H1 (cell line): ENCODE results near the gene MAP3K10. TPM values are rescaled to one million over a fixed set of nuclear protein-coding genes. Genes with fewer than 3 reads are reported as not detected.

Experiments used
- CTCF ChIA-PET: fragments of 300-600 bp; sonication (Branson Sonifier 250); formaldehyde crosslinking; loops from one replicate; lab custom pipeline; 2021; ENCODE audit not compliant: partially characterized antibody; lab: Charles Lee
- POLR2A ChIA-PET: fragments of 300-600 bp; sonication (Branson Sonifier 250); formaldehyde crosslinking; loops from one replicate; lab custom pipeline; 2021; ENCODE audit warnings: inconsistent platforms; ENCODE audit not compliant: partially characterized antibody; lab: Charles Lee
- DNase-seq, 2 experiments: peaks; one replicate each; pipeline versions ENCODE4 v3.0.0 to v3.0.0-alpha.2; 2010 to 2022; ENCODE audit warnings: low spot score in 2 of 2, low read depth in 1 of 2, mixed read lengths in 1 of 2
- FAIRE-seq: peaks from 2 replicates; lab custom pipeline; 2011; peaks lifted over from hg19 to GRCh38; lab: Jason Lieb, UNC
- H2AFZ ChIP-seq: 2 replicates; pipeline ENCODE4 v1.8.1; 2012; ENCODE audit warnings: low read length, inconsistent platforms
- H2AK5ac ChIP-seq: 2 replicates; pipeline ENCODE4 v1.6.1; 2013; ENCODE audit warnings: low read depth, low read length
- H2BK120ac ChIP-seq: replicated peaks from 2 replicates; pipeline ENCODE3; 2013; ENCODE audit warnings: low read depth, low read length, inconsistent platforms
- H2BK12ac ChIP-seq: 2 replicates; pipeline ENCODE4 v1.6.1; 2013; ENCODE audit warnings: low read depth, low read length
- H2BK15ac ChIP-seq: 2 replicates; pipeline ENCODE4 v1.6.1; 2013; ENCODE audit warnings: low read length
- H2BK20ac ChIP-seq: 2 replicates; pipeline ENCODE4 v1.6.1; 2013; ENCODE audit warnings: low read length
- H2BK5ac ChIP-seq: 2 replicates; pipeline ENCODE4 v1.6.1; 2013; ENCODE audit warnings: low read depth, low read length
- H3K14ac ChIP-seq: 2 replicates; pipeline ENCODE4 v1.6.1; 2013; ENCODE audit warnings: inconsistent platforms; ENCODE audit not compliant: insufficient read length
- H3K18ac ChIP-seq: 2 replicates; pipeline ENCODE4 v1.6.1; 2013; ENCODE audit warnings: low read length; ENCODE audit errors: extremely low read depth
- H3K23ac ChIP-seq: 2 replicates; pipeline ENCODE4 v1.6.1; 2013; ENCODE audit warnings: inconsistent platforms; ENCODE audit not compliant: insufficient read length
- H3K23me2 ChIP-seq: 2 replicates; pipeline ENCODE4 v1.6.1; 2013; ENCODE audit warnings: low read depth, low read length
- H3K27ac ChIP-seq: 2 replicates; pipeline ENCODE4 v1.6.1; 2011; ENCODE audit warnings: low read depth, low read length, inconsistent platforms
- H3K27me3 ChIP-seq, 4 experiments: replicated peaks in 1 of 4; 1 replicate in 1 of 4; 2 replicates in 3 of 4; pipeline versions ENCODE4 v1.6.1 to v1.8.1; 2011 to 2013; ENCODE audit warnings: low read length in 3 of 4, mild to moderate bottlenecking in 3 of 4, inconsistent platforms in 2 of 4, mixed read lengths in 2 of 4, moderate library complexity in 1 of 4; ENCODE audit not compliant: control insufficient read depth in 3 of 4, insufficient read depth in 3 of 4; ENCODE audit errors: extremely low read depth in 1 of 4
- H3K36me3 ChIP-seq, 4 experiments: 2 replicates each; pipeline versions ENCODE4 v1.6.1 to v1.8.1; 2011 to 2013; ENCODE audit warnings: mild to moderate bottlenecking in 4 of 4, low read length in 3 of 4, moderate library complexity in 2 of 4, control low read depth in 1 of 4, inconsistent platforms in 1 of 4; ENCODE audit not compliant: insufficient read depth in 4 of 4, control insufficient read depth in 2 of 4
- H3K4ac ChIP-seq: replicated peaks from 2 replicates; pipeline ENCODE3; 2013; ENCODE audit warnings: low read length, low read depth, mixed read lengths, inconsistent platforms; ENCODE audit not compliant: insufficient read length
- H3K4me1 ChIP-seq, 4 experiments: replicated peaks in 1 of 4; 1 replicate in 1 of 4; 2 replicates in 3 of 4; pipeline versions ENCODE4 v1.6.1 to v1.8.1; 2011 to 2013; ENCODE audit warnings: low read length in 3 of 4, inconsistent platforms in 2 of 4, mixed read lengths in 1 of 4; ENCODE audit not compliant: insufficient read depth in 4 of 4, control insufficient read depth in 3 of 4
- H3K4me2 ChIP-seq, 2 experiments: 2 replicates each; pipeline versions ENCODE4 v1.6.1 to v1.8.1; 2011 to 2013; ENCODE audit warnings: low read depth in 2 of 2, low read length in 2 of 2, control low read depth in 1 of 2, inconsistent platforms in 1 of 2, mild to moderate bottlenecking in 1 of 2; ENCODE audit not compliant: insufficient read depth in 1 of 2
- H3K4me3 ChIP-seq, 4 experiments: fragments of 200-600, 300-600 bp in 1 of 4; sonication (generic), shearing (Covaris generic), sonication (Bioruptor Twin) in 1 of 4; 2 replicates each; pipeline versions ENCODE4 v1.5.1 to v1.8.1; 2011 to 2016; ENCODE audit warnings: low read length in 4 of 4, low read depth in 3 of 4, control low read depth in 2 of 4, inconsistent platforms in 2 of 4, mild to moderate bottlenecking in 2 of 4, mixed read lengths in 1 of 4, moderate library complexity in 1 of 4; ENCODE audit not compliant: insufficient read depth in 2 of 4; ENCODE audit errors: extremely low read depth in 1 of 4
- H3K56ac ChIP-seq: replicated peaks from 2 replicates; pipeline ENCODE3; 2013; ENCODE audit warnings: low read depth, mild to moderate bottlenecking, mixed read lengths, low read length, inconsistent platforms; ENCODE audit not compliant: insufficient read length
- H3K79me1 ChIP-seq: 2 replicates; pipeline ENCODE4 v1.6.1; 2013; ENCODE audit warnings: low read depth, low read length, control low read depth
- H3K79me2 ChIP-seq, 2 experiments: 2 replicates each; pipeline versions ENCODE4 v1.6.1 to v1.8.1; 2012 to 2013; ENCODE audit warnings: low read length in 2 of 2, mild to moderate bottlenecking in 2 of 2, inconsistent platforms in 1 of 2; ENCODE audit not compliant: insufficient read depth in 2 of 2, control insufficient read depth in 1 of 2
- H3K9ac ChIP-seq, 4 experiments: replicated peaks in 1 of 4; 1 replicate in 1 of 4; 2 replicates in 3 of 4; pipeline versions ENCODE4 v1.6.1 to v1.8.1; 2011 to 2013; ENCODE audit warnings: low read depth in 3 of 4, low read length in 3 of 4, control low read depth in 2 of 4, mild to moderate bottlenecking in 2 of 4, moderate library complexity in 2 of 4, inconsistent platforms in 1 of 4; ENCODE audit errors: extremely low read depth in 1 of 4
- H3K9me3 ChIP-seq, 2 experiments: 2 replicates each; pipeline versions ENCODE4 v1.6.1 to v1.8.1; 2012 to 2013; ENCODE audit warnings: mild to moderate bottlenecking in 2 of 2, moderate library complexity in 2 of 2, control low read depth in 1 of 2, inconsistent platforms in 1 of 2, low read depth in 1 of 2, low read length in 1 of 2, mixed read lengths in 1 of 2; ENCODE audit not compliant: insufficient read depth in 2 of 2
- H4K20me1 ChIP-seq, 2 experiments: replicated peaks in 1 of 2; 2 replicates each; pipeline versions ENCODE3 to v1.8.1; 2011 to 2013; ENCODE audit warnings: inconsistent platforms in 2 of 2, low read length in 2 of 2, mild to moderate bottlenecking in 1 of 2; ENCODE audit not compliant: insufficient read depth in 2 of 2, control insufficient read depth in 1 of 2
- H4K5ac ChIP-seq: 2 replicates; pipeline ENCODE4 v1.6.1; 2013; ENCODE audit warnings: low read length, low read depth, mixed read lengths, inconsistent platforms; ENCODE audit not compliant: insufficient read length
- H4K8ac ChIP-seq: 2 replicates; pipeline ENCODE4 v1.8.0; 2013; ENCODE audit warnings: mild to moderate bottlenecking, moderate library complexity, low read length, inconsistent platforms; ENCODE audit not compliant: insufficient read depth; ENCODE audit errors: extremely low read depth
- H4K91ac ChIP-seq: replicated peaks from 2 replicates; pipeline ENCODE3; 2013; ENCODE audit warnings: low read length, mixed read lengths, inconsistent platforms; ENCODE audit not compliant: insufficient read length
- BCL11A ChIP-seq, 2 experiments: IDR thresholded peaks; one replicate each; pipeline ENCODE4 v1.6.1; 2011; ENCODE audit warnings: low read depth in 2 of 2, low read length in 2 of 2, mild to moderate bottlenecking in 2 of 2
- CBX5 ChIP-seq: fragments of 300-800, 300-1000 bp; sonication (generic); IDR thresholded peaks from 2 replicates; pipeline ENCODE4 v1.7.1; 2016; ENCODE audit warnings: antibody characterized with exemption, low read length, low read depth
- CHD1 ChIP-seq: IDR thresholded peaks from 2 replicates; pipeline ENCODE4 v1.6.1; 2012; ENCODE audit warnings: low read depth, low read length, improper control_type of control experiment
- EGR1 ChIP-seq: IDR thresholded peaks from 2 replicates; pipeline ENCODE4 v1.6.1; 2011; ENCODE audit warnings: low read depth, low read length, borderline replicate concordance
- GTF2F1 ChIP-seq: IDR thresholded peaks from 2 replicates; pipeline ENCODE4 v1.6.1; 2012; ENCODE audit warnings: low read depth, low read length, improper control_type of control experiment, borderline replicate concordance
- HDAC6 ChIP-seq: IDR thresholded peaks from one replicate; pipeline ENCODE4 v1.7.1; 2012; ENCODE audit warnings: low read depth, mild to moderate bottlenecking, inconsistent platforms, low read length, moderate library complexity
- KDM4A ChIP-seq: IDR thresholded peaks from one replicate; pipeline ENCODE4 v1.7.1; 2012; ENCODE audit warnings: low read depth, mild to moderate bottlenecking, moderate library complexity, low read length, inconsistent platforms; ENCODE audit not compliant: severe bottlenecking
- NRF1 ChIP-seq: IDR thresholded peaks from 2 replicates; pipeline ENCODE4 v1.6.1; 2011; ENCODE audit warnings: mild to moderate bottlenecking, low read depth, low read length, improper control_type of control experiment
- WGBS, 2 experiments: shearing (Covaris generic) in 1 of 2; methylation state at CpG; one replicate each; pipeline versions ENCODE4 v1.1.6 to v1.1.7; 2013 to 2015; ENCODE audit warnings: low lambda C conversion rate in 2 of 2, mixed read lengths in 2 of 2, inconsistent platforms in 1 of 2, low coverage in 1 of 2, missing lambda C conversion rate in 1 of 2; ENCODE audit not compliant: insufficient replicate concordance in 2 of 2, insufficient coverage in 1 of 2, insufficient read length in 1 of 2; ENCODE audit errors: extremely low coverage in 1 of 2, missing lambda C conversion rate in 1 of 2; 5-methylcytosine and 5-hydroxymethylcytosine counted together
- polyA plus RNA-seq, 7 experiments: library from polyadenylated mRNA; depleted of rRNA in 3 of 7; stranded (reverse) in 5 of 7; unstranded in 2 of 7; fragments of >200 nt in 5 of 7; fragments of 200-250 nt in 2 of 7; gene quantifications; 1 replicate in 5 of 7; 2 replicates in 1 of 7; 4 replicates in 1 of 7; pipeline versions ENCODE4 v1.2.1 to v1.2.3, GENCODE V29; 2011 to 2013; ENCODE audit warnings: missing spikeins in 2 of 7, mixed read lengths in 2 of 7
- total RNA-seq: library from RNA; stranded (reverse); fragmentation: NEBNext Ultra II Directional; extraction: Animal tissue kit (Norgen Biotek cat#: 25700); gene quantifications from 2 replicates; pipeline ENCODE4 v1.2.1, GENCODE V29; 2021
- TF ChIP-seq, protein P1 (sequence below): IDR thresholded peaks from 2 replicates; pipeline ENCODE4 v1.6.1; 2011; ENCODE audit warnings: low read length, improper control_type of control experiment
- TF ChIP-seq, protein P2 (sequence below): IDR thresholded peaks from 2 replicates; pipeline ENCODE4 v1.6.1; 2012; ENCODE audit warnings: low read length, inconsistent platforms

MAP3K10 gene
- total and polyA plus RNA-seq, 2 of the 8 experiments (the other 6 are each of a cell fraction or from before 2014, with no cell fraction given): 4.9 to 15.9 TPM

DNA sequence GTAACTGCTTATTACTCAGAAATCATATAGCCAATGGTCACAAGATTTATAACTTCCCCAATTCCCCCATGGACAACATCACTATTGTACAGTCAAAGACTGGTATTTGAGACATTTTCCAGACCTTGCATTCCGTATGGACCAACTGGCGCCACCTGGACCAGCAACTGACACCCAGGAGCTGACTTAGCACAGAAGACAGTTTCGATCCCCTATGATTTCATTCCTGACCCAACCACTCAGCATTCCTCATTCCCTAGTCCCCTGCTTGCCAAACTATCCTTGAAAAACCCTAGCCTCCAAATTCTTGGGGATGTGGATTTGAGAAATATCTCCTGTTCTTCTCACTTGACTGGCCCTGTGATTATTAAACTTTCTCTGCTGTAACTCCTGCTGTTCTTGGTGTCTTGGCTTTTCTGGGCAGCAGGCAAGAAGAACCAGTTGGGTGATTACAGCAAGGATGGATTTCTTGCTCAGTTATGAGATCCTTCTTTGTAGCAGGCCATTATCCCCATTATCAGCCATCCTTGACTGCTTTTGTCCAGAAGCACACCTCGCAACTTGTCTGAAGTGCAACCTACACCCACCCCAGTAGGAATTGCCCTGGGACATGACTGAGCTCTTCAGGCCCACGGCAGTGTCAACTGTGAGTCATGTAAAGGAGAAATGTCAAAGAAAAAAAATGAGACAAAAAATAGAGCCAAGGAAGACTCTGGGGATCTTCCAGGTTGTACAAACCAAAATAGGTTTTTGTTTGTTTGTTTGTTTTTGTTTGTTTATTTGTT lies 13.7 kb upstream of the MAP3K10 start:
- no peak overlapping the region for H3K14ac ChIP-seq
- no peak overlapping the region for H3K56ac ChIP-seq
- no peak overlapping the region for H2BK120ac ChIP-seq
- no peak for FAIRE-seq
- H3K4me1 ChIP-seq: no peaks in the 10 kb centered on the region; a peak in 1 of 7 replicates
- no peak overlapping the region for H4K5ac ChIP-seq
- H3K23me2 ChIP-seq: no peaks in the 10 kb centered on the region
- no peak overlapping the region for H3K4me3 ChIP-seq
- H4K8ac ChIP-seq: no peak overlapping the region
- H3K79me1 ChIP-seq: no peaks in the 10 kb centered on the region
- no peak overlapping the region for H3K18ac ChIP-seq
- no peak overlapping the region for H3K9ac ChIP-seq
- H2AK5ac ChIP-seq: no peak overlapping the region
- H2BK5ac ChIP-seq: no peak overlapping the region
- H3K36me3 ChIP-seq: no peaks in the 10 kb centered on the region
- no peak overlapping the region for H2BK20ac ChIP-seq
- H3K9me3 ChIP-seq: no peaks in the 10 kb centered on the region
- no peak overlapping the region for H3K4me2 ChIP-seq
- POLR2A ChIA-PET: no interaction called here
- CTCF ChIA-PET: interaction anchor here (10.1 kb wide), 1 partner anchor 12 kb away, joined by 53 read pairs; no protein-coding TSS in a partner anchor
- H3K23ac ChIP-seq: no peak overlapping the region
- TF ChIP-seq CBX5 (no peak), EGR1 (no peak), BCL11A (IDR thresholded peaks at IDR 0.05; ENCODE audit: low read depth in 2 of 2, low read length in 2 of 2) (no peak), HDAC6 (no peak), GTF2F1 (no peak), KDM4A (no peak), CHD1 (no peak), NRF1 (no peak)
- TF ChIP-seq, protein P1, sequence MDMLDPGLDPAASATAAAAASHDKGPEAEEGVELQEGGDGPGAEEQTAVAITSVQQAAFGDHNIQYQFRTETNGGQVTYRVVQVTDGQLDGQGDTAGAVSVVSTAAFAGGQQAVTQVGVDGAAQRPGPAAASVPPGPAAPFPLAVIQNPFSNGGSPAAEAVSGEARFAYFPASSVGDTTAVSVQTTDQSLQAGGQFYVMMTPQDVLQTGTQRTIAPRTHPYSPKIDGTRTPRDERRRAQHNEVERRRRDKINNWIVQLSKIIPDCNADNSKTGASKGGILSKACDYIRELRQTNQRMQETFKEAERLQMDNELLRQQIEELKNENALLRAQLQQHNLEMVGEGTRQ: no peak
- TF ChIP-seq, protein P2, sequence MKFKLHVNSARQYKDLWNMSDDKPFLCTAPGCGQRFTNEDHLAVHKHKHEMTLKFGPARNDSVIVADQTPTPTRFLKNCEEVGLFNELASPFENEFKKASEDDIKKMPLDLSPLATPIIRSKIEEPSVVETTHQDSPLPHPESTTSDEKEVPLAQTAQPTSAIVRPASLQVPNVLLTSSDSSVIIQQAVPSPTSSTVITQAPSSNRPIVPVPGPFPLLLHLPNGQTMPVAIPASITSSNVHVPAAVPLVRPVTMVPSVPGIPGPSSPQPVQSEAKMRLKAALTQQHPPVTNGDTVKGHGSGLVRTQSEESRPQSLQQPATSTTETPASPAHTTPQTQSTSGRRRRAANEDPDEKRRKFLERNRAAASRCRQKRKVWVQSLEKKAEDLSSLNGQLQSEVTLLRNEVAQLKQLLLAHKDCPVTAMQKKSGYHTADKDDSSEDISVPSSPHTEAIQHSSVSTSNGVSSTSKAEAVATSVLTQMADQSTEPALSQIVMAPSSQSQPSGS: no peak
- no peaks in the 10 kb centered on the region for H3K79me2 ChIP-seq
- H2AFZ ChIP-seq: no peak overlapping the region
- no peaks in the 10 kb centered on the region for H4K20me1 ChIP-seq
- H3K4ac ChIP-seq: no peak overlapping the region
- no peak overlapping the region for H3K27ac ChIP-seq
- no peak overlapping the region for H4K91ac ChIP-seq
- 89% methylated on average over 5 of the region's 5 CpGs; no CpG with 5 or more reads in 1 of the 2 experiments for WGBS, 2 experiments
- H3K27me3 ChIP-seq: no peaks in the 10 kb centered on the region
- no peak for DNase-seq
- no peak overlapping the region for H2BK15ac ChIP-seq
- H2BK12ac ChIP-seq: no peak overlapping the region
